Common myeloid progenitor, CD34-positive (primary cell): ENCODE data around the gene SPSB4.

Source experiments
- CTCF ChIA-PET: fragments of 350-600 bp; sonication (Branson Sonifier 250); formaldehyde crosslinking; loops from one replicate; lab custom pipeline; 2021; ENCODE audit warnings: antibody characterized with exemption; lab: Charles Lee
- POLR2A ChIA-PET: fragments of 350-600 bp; sonication (Branson Sonifier 250); formaldehyde crosslinking; loops from one replicate; lab custom pipeline; 2021; ENCODE audit warnings: antibody characterized with exemption; lab: Charles Lee
- DNase-seq, 3 donors: peaks; one replicate each; pipeline versions ENCODE4 v3.0.0 to v3.0.0-alpha.2; 2013
- H3K27ac ChIP-seq, 2 experiments: 1 replicate in 1 of 2; 2 replicates in 1 of 2; pipeline ENCODE4 v1.7.0; 2013; ENCODE audit warnings: inconsistent platforms in 2 of 2, low read length in 2 of 2, mild to moderate bottlenecking in 2 of 2, low read depth in 1 of 2, moderate library complexity in 1 of 2; ENCODE audit not compliant: severe bottlenecking in 2 of 2, insufficient read depth in 1 of 2, poor library complexity in 1 of 2
- H3K27me3 ChIP-seq, 5 experiments: replicated peaks in 2 of 5; 1 replicate in 3 of 5; 2 replicates in 2 of 5; pipeline versions ENCODE4 v1.6.1 to v1.7.0; 2013; ENCODE audit warnings: low read length in 4 of 5, mild to moderate bottlenecking in 2 of 5, moderate library complexity in 2 of 5, inconsistent platforms in 1 of 5; ENCODE audit not compliant: insufficient read depth in 5 of 5, control insufficient read depth in 4 of 5
- H3K36me3 ChIP-seq, 4 experiments: 1 replicate in 2 of 4; 2 replicates in 2 of 4; pipeline versions ENCODE4 v1.6.1 to v1.7.0; 2013; ENCODE audit warnings: low read length in 3 of 4, control low read depth in 1 of 4, mild to moderate bottlenecking in 1 of 4; ENCODE audit not compliant: control insufficient read depth in 4 of 4, insufficient read depth in 4 of 4
- H3K4me1 ChIP-seq, 4 experiments: 1 replicate in 3 of 4; 2 replicates in 1 of 4; pipeline versions ENCODE4 v1.6.1 to v1.7.1; 2013; ENCODE audit warnings: low read length in 3 of 4, mild to moderate bottlenecking in 3 of 4, control low read depth in 1 of 4, inconsistent platforms in 1 of 4, moderate library complexity in 1 of 4; ENCODE audit not compliant: control insufficient read depth in 4 of 4, insufficient read depth in 4 of 4; ENCODE audit errors: control extremely low read depth in 1 of 4
- H3K4me3 ChIP-seq, 7 experiments: 1 replicate in 4 of 7; 2 replicates in 3 of 7; pipeline versions ENCODE4 v1.5.1 to v1.7.0; 2013; ENCODE audit warnings: mild to moderate bottlenecking in 7 of 7, low read length in 6 of 7, moderate library complexity in 6 of 7, inconsistent platforms in 2 of 7, low read depth in 2 of 7, control low read depth in 1 of 7; ENCODE audit not compliant: insufficient read depth in 4 of 7, control insufficient read depth in 1 of 7; ENCODE audit errors: extremely low read depth in 1 of 7
- H3K9me3 ChIP-seq, 5 experiments: 1 replicate in 4 of 5; 2 replicates in 1 of 5; pipeline versions ENCODE4 v1.6.1 to v1.7.1; 2013; ENCODE audit warnings: low read length in 4 of 5, mild to moderate bottlenecking in 2 of 5, inconsistent platforms in 1 of 5, low read depth in 1 of 5, moderate library complexity in 1 of 5; ENCODE audit not compliant: control insufficient read depth in 4 of 5, insufficient read depth in 2 of 5; ENCODE audit errors: control extremely low read depth in 1 of 5
- WGBS: methylation state at CpG from one replicate; pipeline ENCODE4 v1.1.5; 2013; ENCODE audit not compliant: insufficient coverage; 5-methylcytosine and 5-hydroxymethylcytosine counted together

The SPSB4 gene

GRCh38 chr3:141073580-141073979 is 22.4 kb downstream of the SPSB4 start:
- 94% methylated on average over 2 of the region's 2 CpGs for WGBS
- no peak for DNase-seq
- CTCF ChIA-PET: no interaction called here
- Histone ChIP-seq H3K36me3 (no peaks in the 10 kb centered on the region), H3K4me1 (peaks cover 0 to 17% (median 15%) of the 10 kb centered on the region in 4 experiments), H3K9me3 (no peaks in the 10 kb centered on the region), H3K27me3 (no peaks in the 10 kb centered on the region), H3K27ac (no peak overlapping the region), H3K4me3 (no peak overlapping the region)
- POLR2A ChIA-PET: no interaction called here

GRCh38 chr3:141074529-141074928 is 23.4 kb downstream of the SPSB4 start:
- Histone ChIP-seq H3K9me3 (no peaks in the 10 kb centered on the region), H3K27ac (no peak overlapping the region), H3K4me3 (no peak overlapping the region), H3K4me1 (peaks cover 0 to 17% (median 15%) of the 10 kb centered on the region in 4 experiments), H3K27me3 (no peaks in the 10 kb centered on the region), H3K36me3 (no peaks in the 10 kb centered on the region)
- 95% methylated on average over 9 of the region's 9 CpGs for WGBS
- no peak for DNase-seq
- ChIA-PET CTCF (no interaction called here), POLR2A (no interaction called here)

DNA sequence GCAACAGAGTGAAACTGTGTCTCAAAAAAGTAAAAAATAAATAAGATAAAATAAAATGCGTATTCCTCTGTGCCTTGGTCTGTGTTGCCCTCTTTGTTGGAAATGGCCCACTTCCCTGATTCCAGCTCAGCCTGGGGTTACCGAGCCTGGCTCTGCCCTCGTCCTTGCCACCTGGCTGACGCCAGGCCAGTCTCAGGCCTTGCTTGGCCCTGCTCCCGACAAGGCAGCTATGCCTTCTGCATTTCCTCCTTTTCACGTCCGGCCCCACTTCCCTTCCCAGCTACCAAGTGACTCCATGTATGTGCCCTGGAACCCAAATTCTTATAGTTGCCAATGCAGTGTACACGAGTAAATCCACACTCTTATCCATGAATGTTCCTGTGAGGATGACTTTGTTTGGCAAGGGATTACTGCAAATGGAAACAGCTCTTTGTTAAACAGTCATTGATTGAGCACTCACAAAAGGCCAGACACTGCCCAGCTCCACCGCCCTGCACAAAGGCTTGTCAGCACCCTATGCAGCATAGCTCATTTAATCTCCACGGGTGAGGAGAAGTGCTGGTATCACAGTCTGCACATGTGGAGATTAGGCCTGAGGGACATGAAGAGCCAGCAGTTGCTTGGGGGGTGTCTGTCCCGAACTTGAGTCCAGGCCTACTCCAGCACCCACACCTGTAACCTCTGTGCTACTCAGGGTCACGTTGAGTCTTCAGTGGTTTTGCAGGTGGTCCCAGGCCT is 25.1 kb downstream of the SPSB4 start:
- WGBS: 86% methylated on average over 7 of the region's 12 CpGs
- no peaks in the 10 kb centered on the region for H3K9me3 ChIP-seq
- H3K4me1 ChIP-seq: peaks cover 0 to 23% (median 17%) of the 10 kb centered on the region in 4 experiments

GRCh38 chr3:141076797-141077571 is 25.8 kb downstream of the SPSB4 start:
- ChIA-PET POLR2A (interaction anchor here (0.8 kb wide), 1 partner anchor 23 kb away, joined by 3 read pairs; no protein-coding TSS in a partner anchor), CTCF (interaction anchor here (0.7 to 2.0 kb wide), 7 partner anchors 10 to 67 kb away, joined by 3 to 6 read pairs (median 3); partner anchors contain the start of gene SPSB4)
- Histone ChIP-seq H3K9me3 (no peaks in the 10 kb centered on the region), H3K27ac (no peak overlapping the region), H3K4me1 (peaks cover 0 to 23% (median 17%) of the 10 kb centered on the region in 4 experiments), H3K4me3 (peak overlapping the region in 6 of 7 experiments; percentile 39 to 79 (median 62)), H3K27me3 (no peaks in the 10 kb centered on the region), H3K36me3 (no peaks in the 10 kb centered on the region)
- peak; percentile 56 to 88 (median 86) for DNase-seq
- WGBS: 4% methylated on average over 23 of the region's 23 CpGs

More for the DNA sequence above, 25.1 kb downstream of the SPSB4 start:
- peak overlapping the region in 1 of 7 experiments; percentile 78 for H3K4me3 ChIP-seq
- no peaks in the 10 kb centered on the region for H3K36me3 ChIP-seq
- ChIA-PET CTCF (interaction anchor here (0.8 to 2.0 kb wide), 7 partner anchors 9 to 66 kb away, joined by 3 to 6 read pairs (median 4); partner anchors contain the start of gene SPSB4), POLR2A (no interaction called here)
- DNase-seq: no peak
- no peak overlapping the region for H3K27ac ChIP-seq
- H3K27me3 ChIP-seq: no peaks in the 10 kb centered on the region

- no peaks in the 10 kb centered on the region for H3K36me3 ChIP-seq
- no peaks in the 10 kb centered on the region for H3K27me3 ChIP-seq
- peaks cover 0 to 23% (median 17%) of the 10 kb centered on the region in 4 experiments for H3K4me1 ChIP-seq
- 98% methylated on average over 4 of the region's 6 CpGs for WGBS
- no peak for DNase-seq
- CTCF ChIA-PET: interaction anchor here (0.7 to 2.0 kb wide), 5 partner anchors 9 to 67 kb away, joined by 3 to 6 read pairs (median 3); no protein-coding TSS in a partner anchor
- H3K9me3 ChIP-seq: no peaks in the 10 kb centered on the region
- H3K4me3 ChIP-seq: peak overlapping the region in 2 of 7 experiments; percentile 70 to 78
- POLR2A ChIA-PET: interaction anchor here (0.8 kb wide), 1 partner anchor 24 kb away, joined by 3 read pairs; no protein-coding TSS in a partner anchor
- no peak overlapping the region for H3K27ac ChIP-seq
Observed at GRCh38 chr3:141077631-141078030, 26.5 kb downstream of the SPSB4 start.

DNA sequence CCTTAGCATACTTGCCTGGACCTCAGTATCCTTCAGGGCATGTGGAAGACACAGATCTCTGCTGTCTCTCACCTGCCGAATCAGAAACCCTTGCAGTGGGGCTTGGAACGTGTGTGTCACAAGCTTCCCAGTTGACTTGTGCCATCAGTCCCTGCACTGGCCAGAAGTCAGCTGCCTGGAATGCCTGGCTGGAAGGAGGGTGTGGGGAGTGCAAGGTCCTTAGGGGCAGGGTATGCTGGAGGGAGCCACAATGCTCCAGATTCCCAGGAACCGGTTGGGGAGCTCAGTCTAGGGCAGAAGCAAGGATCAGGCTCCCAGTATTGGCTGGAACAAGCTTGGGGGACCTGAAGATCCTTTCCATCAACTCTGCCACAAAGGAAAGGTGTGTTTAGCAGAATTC is 27.1 kb downstream of the SPSB4 start:
- H3K27me3 ChIP-seq: no peaks in the 10 kb centered on the region
- H3K27ac ChIP-seq: no peak overlapping the region
- WGBS: 94% methylated on average over 3 of the region's 3 CpGs
- H3K4me3 ChIP-seq: no peak overlapping the region
- CTCF ChIA-PET: interaction anchor here (0.7 to 2.0 kb wide), 6 partner anchors 8 to 68 kb away, joined by 3 to 6 read pairs (median 3); no protein-coding TSS in a partner anchor
- POLR2A ChIA-PET: no interaction called here
- DNase-seq: no peak
- no peaks in the 10 kb centered on the region for H3K36me3 ChIP-seq
- H3K4me1 ChIP-seq: peaks cover 0 to 23% (median 17%) of the 10 kb centered on the region in 4 experiments
- H3K9me3 ChIP-seq: no peaks in the 10 kb centered on the region
